DOHH2 (cell line): Measurements from ENCODE around the gene HK1.

ENCODE experiments used
- EZH2phosphoT487 ChIP-seq: fragments of 200-600 bp; sonication (generic); IDR thresholded peaks from 2 replicates; pipeline ENCODE4 v1.6.1; 2017; ENCODE audit warnings: borderline replicate concordance, mild to moderate bottlenecking, antibody characterized with exemption, low read length, moderate library complexity, mixed read lengths
- TF ChIP-seq, protein P1 (sequence below): fragments of 200-600 bp; sonication (generic); IDR thresholded peaks from one replicate; pipeline ENCODE4 v1.5.1; 2014; ENCODE audit warnings: antibody characterized with exemption, mild to moderate bottlenecking, low read depth, low read length; ENCODE audit not compliant: poor library complexity, severe bottlenecking

DNA sequence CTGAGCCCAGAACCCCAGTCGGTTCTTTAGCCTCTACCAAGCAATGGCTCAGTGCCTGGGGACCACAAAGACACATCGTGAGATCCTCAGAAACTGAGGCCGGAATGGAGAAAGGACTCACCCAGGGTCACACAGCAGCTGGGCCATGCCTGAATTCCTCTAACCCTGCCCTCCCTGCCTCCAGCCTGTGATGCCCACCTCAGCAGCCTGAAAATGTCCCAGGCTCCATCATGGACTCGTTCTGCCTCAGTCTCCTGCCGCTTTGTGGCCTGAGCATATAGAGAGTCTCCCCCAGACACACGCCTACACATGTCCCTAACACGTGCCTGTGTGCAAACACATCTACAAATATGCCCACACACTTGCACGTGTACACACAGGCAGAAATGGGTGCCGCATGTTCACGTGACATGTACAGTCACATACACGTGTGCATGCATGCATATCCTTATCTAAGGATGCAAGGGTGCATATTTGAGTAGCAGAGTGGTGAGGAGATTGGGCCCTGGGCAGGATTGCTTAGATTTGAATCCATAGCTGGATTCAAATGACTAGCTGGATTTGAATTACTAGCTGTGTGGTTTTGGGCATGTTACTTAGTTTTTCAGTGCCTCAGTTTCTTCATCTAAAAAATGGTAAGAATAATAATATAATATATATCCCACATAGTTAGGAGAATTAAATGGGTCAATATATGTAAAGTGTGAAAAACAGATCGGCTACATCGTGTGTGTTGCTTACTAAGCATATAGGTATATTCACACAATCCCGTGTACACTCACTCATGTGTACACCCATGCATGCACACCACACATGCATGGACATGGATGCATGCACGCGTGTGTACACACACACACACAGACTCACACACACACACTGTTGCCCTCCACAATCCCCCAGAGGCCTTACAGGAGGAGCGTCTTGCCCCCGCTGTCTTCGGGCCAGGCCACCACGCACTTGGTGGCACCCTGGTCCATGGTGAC, 136.0 kb downstream of the HK1 start:
- TF ChIP-seq, protein P1, sequence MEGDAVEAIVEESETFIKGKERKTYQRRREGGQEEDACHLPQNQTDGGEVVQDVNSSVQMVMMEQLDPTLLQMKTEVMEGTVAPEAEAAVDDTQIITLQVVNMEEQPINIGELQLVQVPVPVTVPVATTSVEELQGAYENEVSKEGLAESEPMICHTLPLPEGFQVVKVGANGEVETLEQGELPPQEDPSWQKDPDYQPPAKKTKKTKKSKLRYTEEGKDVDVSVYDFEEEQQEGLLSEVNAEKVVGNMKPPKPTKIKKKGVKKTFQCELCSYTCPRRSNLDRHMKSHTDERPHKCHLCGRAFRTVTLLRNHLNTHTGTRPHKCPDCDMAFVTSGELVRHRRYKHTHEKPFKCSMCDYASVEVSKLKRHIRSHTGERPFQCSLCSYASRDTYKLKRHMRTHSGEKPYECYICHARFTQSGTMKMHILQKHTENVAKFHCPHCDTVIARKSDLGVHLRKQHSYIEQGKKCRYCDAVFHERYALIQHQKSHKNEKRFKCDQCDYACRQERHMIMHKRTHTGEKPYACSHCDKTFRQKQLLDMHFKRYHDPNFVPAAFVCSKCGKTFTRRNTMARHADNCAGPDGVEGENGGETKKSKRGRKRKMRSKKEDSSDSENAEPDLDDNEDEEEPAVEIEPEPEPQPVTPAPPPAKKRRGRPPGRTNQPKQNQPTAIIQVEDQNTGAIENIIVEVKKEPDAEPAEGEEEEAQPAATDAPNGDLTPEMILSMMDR: no peak
- no peak for TF ChIP-seq EZH2phosphoT487
